Hematopoietic multipotent progenitor cell treated with erythropoietin and hydrocortisone succinate and interleukin-3 and kit ligand, for 17 days (in vitro differentiated cells): ENCODE results near the gene PRKAG2.
"Not testable (repeated sequence)": the region's sequence is repeated elsewhere in the genome, so short reads cannot be mapped to it uniquely, and the experiment has no call there.

Experiments used
- DNase-seq: peaks from one replicate; pipeline ENCODE4 v3.0.0-alpha.2; 2015; ENCODE audit warnings: low spot score

The PRKAG2 gene

DNA sequence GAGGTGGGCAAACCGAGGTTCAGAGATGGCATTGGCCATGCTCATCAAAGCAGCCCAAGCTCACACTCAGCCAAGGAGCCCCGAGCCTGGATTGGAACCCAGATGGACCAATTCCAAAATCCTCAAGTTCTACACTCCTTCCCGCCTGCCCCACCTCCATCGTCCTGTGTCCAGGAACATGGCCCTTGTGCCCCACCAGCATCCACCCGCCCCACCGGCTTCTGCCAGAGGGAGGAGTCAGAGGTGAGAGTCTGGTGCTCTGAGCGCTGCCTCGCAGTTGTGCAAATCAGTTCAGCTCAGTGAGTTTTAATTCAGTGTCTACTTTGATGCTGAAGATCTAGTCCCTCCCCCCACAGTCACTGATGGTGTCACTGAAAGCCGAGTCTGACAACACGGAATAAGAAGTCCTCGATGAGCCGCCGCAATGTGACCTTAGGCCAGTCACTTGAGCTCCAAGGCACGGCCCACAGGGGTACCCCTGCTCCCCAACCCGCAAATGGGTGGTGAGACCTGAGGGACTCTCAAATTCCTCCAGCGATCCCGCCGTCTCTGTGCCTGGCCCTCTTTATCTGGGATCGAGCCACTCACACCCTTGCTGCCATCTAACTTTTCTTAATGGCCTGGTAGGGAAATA is 26.3 kb downstream of the PRKAG2 start:
- no peak for DNase-seq

DNA sequence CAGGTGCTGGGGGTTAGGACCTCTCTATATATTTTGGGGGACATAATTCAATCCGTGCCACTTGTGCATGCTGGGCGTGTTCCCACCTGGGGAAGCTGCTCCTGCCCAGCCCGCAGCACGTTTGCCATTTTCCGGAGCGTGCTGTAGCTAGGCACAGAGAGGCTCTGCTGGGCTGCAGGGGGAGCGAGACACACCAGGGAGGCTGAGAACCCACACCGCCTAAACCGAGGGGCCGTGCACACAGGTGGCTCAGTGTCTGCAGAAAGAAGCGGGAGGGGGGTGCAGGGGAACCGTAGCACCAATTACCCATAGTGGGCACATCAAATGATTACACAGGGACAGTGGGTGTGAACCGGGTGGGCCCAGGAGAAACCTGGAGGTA is 27.0 kb downstream of the PRKAG2 start:
- DNase-seq: no peak

DNA sequence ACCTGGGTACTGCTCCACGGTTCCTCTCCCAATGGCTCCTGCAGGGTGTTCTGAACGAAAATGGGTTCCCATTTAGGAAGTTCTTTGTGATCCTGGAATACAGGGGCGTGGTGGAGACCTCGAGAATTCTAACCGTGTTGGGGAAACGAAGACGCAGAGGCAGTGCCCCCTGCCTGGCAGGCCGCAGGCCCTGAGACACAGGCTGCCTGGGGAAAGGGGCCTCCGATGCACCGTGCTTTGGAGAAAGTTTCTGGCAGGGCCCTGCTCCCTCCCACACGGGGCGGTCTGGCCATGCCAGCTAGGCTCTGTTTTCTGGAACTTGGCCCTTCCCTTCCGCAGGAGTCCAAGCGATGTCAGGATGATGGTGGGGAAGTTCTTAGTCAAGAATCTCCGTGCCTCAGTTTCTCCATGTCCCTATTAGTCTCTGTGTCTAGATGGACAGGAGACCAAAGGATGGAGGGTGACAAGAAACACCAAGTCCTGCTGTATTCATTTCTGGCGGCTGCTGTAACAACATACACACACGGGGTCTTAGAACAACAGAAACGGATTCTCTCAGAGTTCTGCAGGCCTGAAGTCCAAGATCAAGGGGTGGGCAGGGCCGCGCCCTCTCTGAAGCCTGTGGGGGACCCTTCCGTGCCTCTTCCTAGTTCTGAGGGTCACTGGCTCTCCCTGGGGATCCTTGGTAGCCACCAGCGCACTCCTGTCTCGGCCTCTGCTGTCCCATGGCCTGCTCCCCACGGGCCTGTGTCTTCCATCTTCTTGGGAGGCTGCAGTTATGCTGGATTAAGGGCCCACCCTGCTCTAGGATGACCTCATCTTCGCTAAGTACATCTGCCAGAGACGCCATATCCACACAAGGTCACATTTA is 27.7 kb downstream of the PRKAG2 start:
- no peak for DNase-seq

DNA sequence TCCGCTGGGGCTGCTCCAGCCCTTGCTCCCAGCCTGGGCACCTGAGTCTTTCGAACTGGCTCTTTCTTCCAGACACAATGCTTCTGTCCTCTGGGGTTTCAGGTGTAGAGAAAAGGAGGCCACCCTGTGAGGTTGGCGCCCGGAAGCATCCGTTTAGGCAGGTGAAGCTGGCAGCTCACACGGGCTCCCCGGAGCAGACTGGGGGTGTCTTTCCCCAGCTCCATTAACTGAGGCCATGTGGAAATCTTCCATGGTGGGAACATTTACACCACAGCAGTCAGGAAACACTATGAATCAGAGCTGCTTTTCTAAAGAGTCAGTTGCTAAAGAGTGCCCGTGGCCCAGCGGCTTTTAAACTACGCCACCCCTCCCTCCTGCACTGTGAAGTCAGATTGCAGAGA is 29.2 kb downstream of the PRKAG2 start:
- DNase-seq: no peak

DNA sequence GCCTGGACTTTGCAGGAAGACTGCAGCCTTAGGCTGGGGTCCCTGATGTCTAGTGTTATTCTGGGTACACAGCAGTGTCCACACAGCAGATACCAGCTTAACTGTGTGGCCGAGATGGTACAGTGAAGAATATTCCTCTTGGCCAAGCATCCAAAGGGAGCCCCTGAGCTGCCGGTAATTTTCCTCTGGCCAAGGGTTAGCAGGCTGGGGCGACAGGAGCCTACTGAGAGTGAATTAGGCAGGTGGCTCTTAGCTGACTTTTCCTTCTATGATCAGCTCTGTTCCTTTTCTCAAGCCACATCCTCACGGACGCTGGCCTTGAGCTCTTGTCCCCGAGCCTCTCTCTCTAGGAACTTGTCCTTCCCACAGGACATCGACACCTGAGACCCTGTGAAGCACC is 29.8 kb downstream of the PRKAG2 start:
- no peak for DNase-seq

DNA sequence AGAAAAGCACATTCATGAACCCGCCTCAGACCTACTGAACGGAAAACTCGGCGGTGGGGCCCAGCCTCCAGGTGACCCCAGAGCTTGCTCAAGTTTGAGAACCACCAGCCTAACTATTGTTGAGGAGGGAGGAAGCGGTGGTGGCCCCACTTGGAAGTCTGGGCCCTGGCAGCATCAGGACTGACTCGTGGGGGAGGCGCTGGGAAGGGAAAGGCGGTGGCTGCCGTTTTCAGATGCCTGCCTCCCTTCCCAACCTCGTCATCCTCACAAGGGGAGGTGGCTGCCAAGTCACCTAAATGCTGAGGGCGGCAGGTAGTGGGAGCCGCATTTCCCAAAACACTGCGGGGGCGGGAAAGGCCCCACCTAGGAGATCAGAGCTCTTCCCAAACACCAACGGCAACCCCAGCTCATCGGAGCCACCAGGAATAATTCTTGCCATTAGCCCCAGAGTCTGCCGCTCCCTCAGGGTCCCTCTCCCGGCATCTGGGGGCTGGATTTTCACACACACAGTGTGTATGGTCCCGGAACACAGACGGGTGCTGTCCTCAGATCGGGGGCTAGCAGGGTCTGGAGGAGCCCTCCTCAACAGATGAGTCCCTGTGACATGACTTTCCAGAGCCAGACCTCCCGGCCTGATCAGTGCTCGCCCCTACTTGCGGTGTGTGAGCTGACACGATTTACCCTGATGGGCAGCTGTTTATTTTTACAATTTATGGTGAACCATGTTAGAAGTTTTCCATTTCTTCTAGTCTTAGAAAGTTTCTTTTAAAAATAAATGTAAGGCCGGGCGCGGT is 31.3 kb downstream of the PRKAG2 start:
- DNase-seq: no peak

DNA sequence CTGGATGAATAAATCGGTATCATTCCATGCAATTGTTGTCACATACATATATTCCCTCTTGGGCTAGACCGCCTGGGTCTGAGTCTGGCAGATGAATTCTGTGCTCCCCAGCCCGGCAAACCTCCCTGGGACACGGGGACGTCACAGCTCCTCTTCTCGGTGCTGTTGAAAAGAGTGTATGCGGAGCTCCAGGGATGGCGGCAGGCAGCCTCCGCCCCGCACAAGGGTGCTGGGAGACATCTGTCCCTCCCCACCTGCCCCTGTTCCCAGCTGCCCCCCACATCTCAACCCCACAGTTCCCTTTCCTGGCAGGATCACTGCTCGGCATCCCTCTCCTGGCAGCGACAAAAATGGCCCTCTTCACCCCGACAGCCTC is 32.1 kb downstream of the PRKAG2 start:
- no peak for DNase-seq

DNA sequence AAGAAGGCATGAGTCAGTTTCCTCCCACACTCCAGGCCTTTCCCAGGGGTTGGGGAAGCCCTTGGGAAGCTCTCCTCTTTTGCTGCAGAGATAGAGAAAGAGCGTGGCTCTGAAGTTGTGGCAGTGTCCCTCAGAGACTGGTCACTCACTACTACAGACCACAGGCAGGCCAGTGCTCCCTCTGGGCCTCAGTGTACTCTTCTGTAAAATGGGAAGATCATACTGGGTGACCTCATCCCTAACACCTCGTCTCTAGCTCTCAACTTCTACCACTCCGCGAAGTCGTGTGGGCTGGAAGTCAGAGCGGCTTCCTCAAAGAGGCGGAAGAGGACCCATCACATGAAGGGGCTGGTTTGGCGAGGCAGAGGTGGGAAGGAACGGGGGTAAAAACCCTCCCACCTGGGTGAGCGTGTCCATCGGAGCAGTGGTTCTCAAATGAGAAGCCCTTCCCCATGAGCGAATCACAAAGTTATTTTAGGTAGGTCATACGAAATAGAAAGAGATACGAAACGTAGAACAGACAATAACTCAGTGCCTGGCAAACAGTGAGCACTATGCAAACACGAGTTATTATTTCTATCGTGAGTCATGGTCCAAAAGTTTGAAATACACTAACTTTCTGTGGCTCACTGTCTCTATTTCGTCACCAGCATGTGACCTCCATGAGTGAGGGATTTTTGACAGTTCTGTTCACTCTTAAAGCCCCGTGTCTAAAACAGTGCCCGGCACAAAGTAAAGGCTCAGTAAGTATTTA is 32.7 kb downstream of the PRKAG2 start:
- DNase-seq: no peak

DNA sequence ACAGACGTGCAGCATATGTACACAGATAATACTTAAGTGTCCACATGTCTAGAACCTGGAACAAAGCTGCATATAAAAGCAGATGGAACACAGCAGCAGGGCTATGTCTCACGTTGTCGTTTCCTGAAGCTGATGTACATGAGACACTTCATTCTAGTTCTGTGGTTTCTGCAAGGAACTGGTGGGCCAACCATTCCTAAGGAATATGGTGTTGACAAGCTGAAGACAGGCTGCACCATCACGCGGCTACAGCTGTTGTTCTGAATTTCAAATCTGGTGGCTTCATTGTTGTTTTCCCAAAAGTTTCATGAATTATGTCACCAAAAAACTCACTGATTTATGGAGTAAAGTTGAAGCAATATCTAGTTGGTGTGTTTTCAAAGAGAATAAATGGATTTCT is 33.7 kb downstream of the PRKAG2 start:
- DNase-seq: no peak

DNA sequence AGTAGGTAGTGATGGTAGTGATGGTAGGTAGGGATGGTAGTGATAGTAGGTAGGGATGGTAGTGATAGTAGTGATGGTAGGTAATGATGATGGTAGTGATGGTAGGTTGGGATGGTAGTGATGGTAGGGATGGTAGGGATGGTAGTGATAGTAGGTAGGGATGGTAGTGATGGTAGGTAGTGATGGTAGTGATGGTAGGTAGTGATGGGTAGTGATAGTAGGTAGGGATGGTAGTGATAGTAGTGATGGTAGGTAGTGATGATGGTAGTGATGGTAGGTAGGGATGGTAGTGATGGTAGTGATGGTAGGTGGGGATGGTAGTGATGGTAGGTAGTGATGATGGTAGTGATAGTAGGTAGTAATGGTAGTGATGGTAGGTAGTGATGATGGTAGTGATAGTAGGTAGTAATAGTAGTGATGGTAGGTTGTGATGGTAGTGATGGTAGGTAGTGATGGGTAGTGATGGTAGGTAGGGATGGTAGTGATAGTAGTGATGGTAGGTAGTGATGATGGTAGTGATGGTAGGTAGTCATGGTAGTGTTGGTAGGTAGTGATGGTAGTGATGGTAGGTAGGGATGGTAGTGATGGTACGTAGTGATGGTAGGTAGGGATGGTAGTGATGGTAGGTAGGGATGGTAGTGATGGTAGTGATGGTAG is 35.4 kb downstream of the PRKAG2 start:
- not testable (repeated sequence) for DNase-seq

DNA sequence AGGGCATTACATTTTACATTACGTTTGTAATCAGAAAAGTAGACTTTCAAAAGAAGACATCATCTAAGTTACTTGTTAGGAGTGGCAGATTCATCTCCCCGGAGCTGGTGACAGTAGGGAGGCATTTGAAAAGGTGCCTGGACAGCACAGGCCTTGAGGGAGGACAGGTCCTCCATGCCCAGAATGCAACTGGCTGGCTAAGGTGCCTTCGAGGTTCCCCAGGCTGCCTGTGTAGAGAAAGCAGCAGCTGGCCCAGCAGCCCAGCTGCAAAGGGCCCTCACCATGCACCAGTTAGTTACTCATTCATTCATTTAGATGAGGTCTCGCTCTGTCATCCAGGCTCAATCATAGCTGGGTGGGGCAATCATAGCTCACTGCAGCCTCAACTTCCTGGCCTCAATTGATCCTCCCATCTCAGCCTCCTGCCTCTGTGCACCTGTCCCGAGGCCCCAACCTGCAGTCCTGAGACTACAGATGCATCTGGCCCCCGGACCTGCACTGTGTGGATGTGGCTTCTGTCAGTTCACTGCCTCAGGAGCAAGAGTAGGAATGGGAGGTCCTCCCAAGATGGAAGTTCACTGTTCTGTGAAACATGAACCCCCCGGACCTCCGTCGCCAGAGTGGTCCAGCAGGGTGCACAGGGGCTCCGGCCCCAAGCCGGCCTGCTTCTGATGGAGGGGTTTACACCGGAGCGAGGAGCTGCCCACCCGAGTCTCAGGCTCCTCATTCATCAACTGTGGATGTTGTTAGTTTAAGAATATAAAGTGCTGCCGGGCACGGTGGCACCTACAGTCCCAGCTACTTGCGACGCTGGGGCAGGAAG is 36.6 kb downstream of the PRKAG2 start:
- DNase-seq: no peak

DNA sequence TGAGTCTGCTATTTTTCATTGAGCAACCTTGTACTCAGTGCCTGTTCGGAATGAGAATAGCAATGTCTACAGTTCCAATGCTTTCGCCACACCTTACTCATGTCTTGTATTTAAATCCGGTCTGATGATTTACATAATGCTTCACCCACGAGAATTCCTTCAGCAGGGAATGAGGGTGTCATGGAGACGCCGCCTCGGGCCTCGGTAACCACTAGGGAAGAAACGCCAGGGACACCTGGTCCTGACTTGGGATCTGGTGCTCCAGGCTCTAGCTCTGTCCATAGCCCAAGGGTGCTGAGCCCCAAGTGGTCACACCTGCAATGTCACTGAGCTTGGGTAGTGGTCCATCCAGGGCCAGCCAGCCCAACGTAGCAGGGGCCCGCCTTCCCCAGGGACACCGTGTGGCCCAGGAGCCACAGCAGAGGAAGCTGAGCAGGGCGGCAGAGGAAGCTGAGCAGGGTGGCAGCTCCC is 37.4 kb downstream of the PRKAG2 start:
- DNase-seq: no peak

DNA sequence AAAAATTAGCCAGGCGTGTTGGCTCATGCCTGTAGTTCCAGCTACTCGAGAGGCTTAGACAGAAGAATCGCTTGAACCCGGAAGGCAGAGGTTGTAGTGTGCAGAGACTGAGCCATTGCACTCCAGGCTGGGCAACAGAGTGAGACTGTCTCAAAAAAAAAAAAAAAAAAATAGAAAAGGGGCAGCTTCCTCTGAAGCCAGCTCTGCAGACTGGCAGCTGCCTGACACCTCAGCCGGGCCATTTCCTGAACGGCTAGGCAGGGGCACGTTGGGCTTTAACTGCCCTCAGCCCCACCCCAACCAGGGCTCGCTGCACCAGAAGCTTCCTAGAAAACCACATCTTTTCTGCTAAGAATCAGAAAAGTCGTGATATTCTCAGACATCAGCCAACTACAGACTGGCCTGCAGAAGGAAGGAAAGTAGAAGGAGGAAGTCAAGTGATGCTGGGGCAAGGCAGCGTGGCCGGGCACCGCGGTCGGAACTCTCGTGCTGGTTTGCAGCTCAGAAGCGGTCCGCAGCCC is 38.0 kb downstream of the PRKAG2 start:
- no peak for DNase-seq

DNA sequence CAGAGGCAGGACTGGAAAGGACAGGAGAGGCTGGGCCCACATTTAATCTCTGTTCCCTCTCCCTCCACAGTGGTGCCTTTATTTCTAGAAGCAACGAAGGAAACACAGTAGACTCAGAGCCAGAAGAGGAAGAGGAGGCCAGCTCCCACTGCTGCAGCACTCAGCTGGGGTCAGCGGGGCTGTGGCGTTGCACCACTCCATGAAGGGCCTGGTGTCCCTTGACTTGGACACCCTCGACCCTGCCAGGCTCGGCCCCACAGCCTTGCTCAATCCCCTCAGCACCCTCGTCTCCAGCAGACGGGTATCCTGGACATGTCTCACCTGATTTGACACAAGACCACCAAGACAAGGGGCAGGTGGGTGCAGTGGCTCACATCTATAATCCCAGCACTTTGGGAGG is 38.8 kb downstream of the PRKAG2 start:
- DNase-seq: no peak

DNA sequence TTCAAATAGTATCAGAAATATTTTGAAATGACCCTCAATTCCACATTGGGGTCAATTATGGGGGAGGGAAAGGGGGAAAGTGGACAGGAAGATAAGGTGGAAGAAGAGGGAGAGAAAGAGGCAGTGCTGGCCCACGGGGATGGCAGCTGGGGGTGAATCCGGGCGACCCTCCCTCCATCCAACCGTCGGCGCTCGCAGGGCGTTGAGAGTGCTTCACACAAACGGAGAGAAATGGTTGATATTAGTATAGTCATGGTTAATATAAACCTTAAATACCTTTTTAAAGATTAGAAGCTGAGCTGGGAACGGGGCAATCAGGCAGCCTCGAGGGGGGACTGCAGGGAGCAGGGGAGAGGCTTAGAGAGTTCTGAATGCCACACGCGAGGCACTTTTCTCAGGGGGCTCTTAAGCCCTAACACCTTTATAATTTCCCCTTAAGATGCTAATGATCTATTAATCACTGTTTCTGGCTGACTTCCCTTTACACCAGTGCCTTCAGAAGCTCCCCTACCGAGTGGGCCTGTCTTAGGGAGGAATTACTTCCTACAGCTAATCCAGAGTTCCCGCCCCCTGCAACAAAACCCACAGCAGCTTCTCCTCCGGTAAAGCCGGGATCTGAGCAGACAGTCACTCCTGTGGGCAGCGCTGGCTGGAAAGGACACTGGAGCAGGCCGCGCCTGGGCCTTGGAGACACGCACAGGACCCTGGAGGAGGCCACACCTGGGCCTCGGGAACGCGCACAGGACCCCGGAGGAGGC is 39.5 kb downstream of the PRKAG2 start:
- no peak for DNase-seq

DNA sequence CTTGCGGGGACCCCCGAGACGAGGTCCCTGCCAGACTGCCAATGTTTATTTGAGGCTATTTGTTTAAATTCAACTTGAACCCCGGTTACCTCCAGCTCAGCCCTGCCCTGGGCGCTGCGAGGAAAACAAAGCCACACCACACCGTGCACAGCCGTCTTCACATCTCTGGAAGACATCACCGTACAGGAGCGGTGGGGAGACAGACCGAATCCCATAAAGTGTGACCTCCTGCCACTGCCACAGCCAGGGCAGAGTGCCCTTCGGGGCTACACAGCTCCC is 40.0 kb downstream of the PRKAG2 start:
- no peak for DNase-seq

DNA sequence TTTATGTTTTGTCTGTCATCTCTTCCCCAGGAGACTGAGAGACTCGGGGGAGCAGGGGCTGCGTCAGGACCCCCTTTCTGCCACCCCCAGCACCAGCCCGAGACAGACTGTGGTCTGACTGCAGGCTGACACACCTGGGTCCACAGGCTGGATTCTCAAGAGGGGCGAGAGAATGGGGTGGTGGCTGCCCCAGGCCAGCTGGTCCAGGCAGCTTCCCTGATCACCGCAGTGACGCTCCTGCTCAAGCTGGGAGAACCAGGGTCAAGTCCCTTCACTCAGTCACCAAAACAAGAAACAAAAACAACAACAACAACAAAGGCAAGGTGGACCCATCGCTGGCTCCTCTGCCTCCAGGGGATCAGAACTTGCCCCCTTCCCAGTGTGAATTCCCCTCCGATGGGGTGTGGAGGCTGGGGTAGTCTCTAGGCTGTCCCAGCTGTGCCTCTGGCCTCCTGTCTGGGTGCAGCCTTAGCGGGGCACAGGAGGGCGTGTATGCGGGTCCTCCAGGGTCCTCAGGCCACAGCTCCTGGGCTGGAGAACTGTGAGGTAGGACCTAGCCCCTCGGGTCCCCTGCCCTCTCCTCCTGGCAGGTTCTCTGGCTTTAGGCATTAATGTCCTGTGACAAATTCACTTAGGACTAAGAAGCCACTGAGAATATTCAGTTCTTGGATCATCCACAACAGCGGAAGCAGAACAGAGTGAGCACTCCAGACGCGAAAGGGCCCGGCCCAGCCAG is 40.6 kb downstream of the PRKAG2 start:
- DNase-seq: no peak

DNA sequence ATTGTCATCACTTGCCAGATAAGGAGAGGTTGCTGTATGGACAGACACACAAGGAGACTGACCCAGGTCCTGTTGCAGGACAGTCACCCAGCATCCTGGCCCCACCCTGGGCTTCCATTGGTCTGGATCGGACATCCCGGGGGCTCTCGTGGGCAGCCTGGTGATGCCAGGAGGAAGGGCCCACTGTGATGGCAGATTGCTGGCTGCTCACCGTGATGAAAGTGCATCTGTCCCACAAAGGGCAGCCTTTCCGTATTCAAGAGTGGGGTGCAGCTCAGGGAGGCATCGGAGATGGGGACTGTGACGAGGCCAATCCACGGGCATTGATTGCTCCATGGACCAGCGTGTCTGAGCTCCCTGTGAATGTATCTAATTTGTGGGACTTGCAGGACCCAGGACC is 41.3 kb downstream of the PRKAG2 start:
- no peak for DNase-seq
